Uterus (tissue), 4 donors: ENCODE measurements around the gene NUDT22. TPM values are rescaled to one million over a fixed set of nuclear protein-coding genes. Genes with fewer than 3 reads are reported as not detected.

ENCODE experiments used
- DNase-seq, 2 donors: peaks; one replicate each; pipeline ENCODE4 v3.0.0-alpha.2; 2019 to 2020
- H3K27ac ChIP-seq, 2 donors: fragments of 200-600 bp; sonication (generic); 1 replicate in 1 of 2; 2 replicates in 1 of 2; pipeline ENCODE4 v1.5.1; 2016 to 2018
- H3K27me3 ChIP-seq, 2 donors: fragments of 200-600 bp; sonication (generic); one replicate each; pipeline ENCODE4 v1.5.1; 2018 to 2019; ENCODE audit warnings: control low read depth in 1 of 2
- H3K36me3 ChIP-seq, 2 donors: fragments of 200-600 bp; sonication (generic); one replicate each; pipeline ENCODE4 v1.5.1; 2019; ENCODE audit warnings: control low read depth in 1 of 2
- H3K4me1 ChIP-seq, 2 donors: fragments of 200-600 bp; sonication (generic); one replicate each; pipeline ENCODE4 v1.5.1; 2018 to 2019; ENCODE audit warnings: control low read depth in 1 of 2
- H3K4me3 ChIP-seq, 2 donors: fragments of 200-600 bp; sonication (generic); 1 replicate in 1 of 2; 2 replicates in 1 of 2; pipeline ENCODE4 v1.5.1; 2018 to 2019; ENCODE audit warnings: mild to moderate bottlenecking in 1 of 2
- H3K9me3 ChIP-seq, 2 donors: fragments of 200-600 bp; sonication (generic); one replicate each; pipeline ENCODE4 v1.5.1; 2019; ENCODE audit warnings: control low read depth in 1 of 2
- CTCF ChIP-seq, 4 experiments: fragments of 200-600 bp in 2 of 4; fragments of 450-650 bp in 2 of 4; sonication (generic) in 2 of 4; IDR thresholded peaks; one replicate each; pipeline ENCODE4 v1.5.1; 2016 to 2019; ENCODE audit warnings: antibody characterized with exemption in 4 of 4, mild to moderate bottlenecking in 2 of 4, moderate library complexity in 1 of 4
- POLR2A ChIP-seq, 2 donors: fragments of 450-650 bp; IDR thresholded peaks; one replicate each; pipeline ENCODE4 v1.6.1; 2016; ENCODE audit warnings: antibody characterized with exemption in 2 of 2, mild to moderate bottlenecking in 1 of 2, moderate library complexity in 1 of 2
- intact Hi-C: fragments of 100-400 bp; cut with DNase I; formaldehyde crosslinking; loops from one replicate; pipeline ENCODE4 v1.15.1; 2023; ENCODE audit warnings: low total_unique reads
- total RNA-seq, 4 donors: library from RNA; depleted of rRNA in 3 of 4; stranded (reverse); fragments of >200 nt in 3 of 4; gene quantifications; one replicate each; pipeline versions ENCODE4 v1.1.0 to v1.2.4, GENCODE V29; 2014 to 2023
- donor health status: DM: yes; HTN: yes; CAD: no.

The NUDT22 gene
- total RNA-seq, result 10 to 100 TPM; 10.8 to 44.9 (median 34.0) TPM

- Histone ChIP-seq H3K4me1 (peaks cover 1 to 25% of the 10 kb centered on the region in 2 donors), H3K27me3 (no peaks in the 10 kb centered on the region), H3K36me3 (no peaks in the 10 kb centered on the region), H3K27ac (peak within 1 kb of the TSS; percentile 85 to 91), H3K9me3 (no peaks in the 10 kb centered on the region), H3K4me3 (peak within 1 kb of the TSS; percentile 76 to 99)
- TF ChIP-seq POLR2A (IDR thresholded peaks at IDR 0.05) (peak; percentile 83 to 90), CTCF (IDR thresholded peaks at IDR 0.05) (peak in 3 of 4 experiments; percentile 13 to 44 (median 24))
- DNase-seq, result peak; percentile 90 to 93
- intact Hi-C loops, result no loop called here
Observed at GRCh38 chr11:64225608-64226506, at the start of gene NUDT22, which contains the start of gene TRPT1. TSS of gene NUDT22 (plus strand) at chr11:64226274. CDS start at chr11:64226653, 379 bp downstream. TSS of gene TRPT1 (minus strand) at chr11:64226186. CDS start at chr11:64225860, 326 bp downstream.

- Histone ChIP-seq H3K27me3 (no peaks in the 10 kb centered on the region), H3K36me3 (no peaks in the 10 kb centered on the region), H3K9me3 (no peaks in the 10 kb centered on the region), H3K4me3 (no peak overlapping the region), H3K27ac (no peak overlapping the region), H3K4me1 (peaks cover 0 to 4% of the 10 kb centered on the region in 2 donors)
- intact Hi-C loops, result no loop called here
- TF ChIP-seq POLR2A (IDR thresholded peaks at IDR 0.05) (no peak), CTCF (IDR thresholded peaks at IDR 0.05) (no peak)
- DNase-seq, result no peak
Observed at GRCh38 chr11:64176751-64177150, 49.3 kb upstream of the NUDT22 start.

GRCh38 chr11:64178203-64178602, 47.9 kb upstream of the NUDT22 start:
- intact Hi-C loops, result no loop called here
- peaks cover 0 to 4% of the 10 kb centered on the region in 2 donors for H3K4me1 ChIP-seq
- H3K27ac ChIP-seq, result no peak overlapping the region
- H3K9me3 ChIP-seq, result no peaks in the 10 kb centered on the region
- H3K36me3 ChIP-seq, result no peaks in the 10 kb centered on the region
- H3K27me3 ChIP-seq, result no peaks in the 10 kb centered on the region
- no peak for TF ChIP-seq POLR2A (IDR thresholded peaks at IDR 0.05)
- no peak for TF ChIP-seq CTCF (IDR thresholded peaks at IDR 0.05)
- DNase-seq, result no peak
- H3K4me3 ChIP-seq, result no peak overlapping the region

- peaks cover 0 to 7% of the 10 kb centered on the region in 2 donors for H3K4me1 ChIP-seq
- H3K27me3 ChIP-seq, result no peaks in the 10 kb centered on the region
- TF ChIP-seq CTCF (IDR thresholded peaks at IDR 0.05) (no peak), POLR2A (IDR thresholded peaks at IDR 0.05) (no peak)
- H3K4me3 ChIP-seq, result no peak overlapping the region
- intact Hi-C loops, result no loop called here
- no peaks in the 10 kb centered on the region for H3K9me3 ChIP-seq
- H3K27ac ChIP-seq, result no peak overlapping the region
- no peak for DNase-seq
- H3K36me3 ChIP-seq, result no peaks in the 10 kb centered on the region
Observed at GRCh38 chr11:64178951-64179639, 47.0 kb upstream of the NUDT22 start.
